Measurements from ENCODE around the gene TBCD.

Gene TBCD

GRCh38 chr17:82883419-82884031 lies 131.7 kb downstream of the TBCD start:
- no peak for DNase-seq (ENCODE audit: low spot score)
- no peak for TF ChIP-seq CTCF (IDR thresholded peaks at IDR 0.05; ENCODE audit: extremely low read depth, missing control alignments)

- no peak for DNase-seq (ENCODE audit: low spot score)
- TF ChIP-seq CTCF (IDR thresholded peaks at IDR 0.05; ENCODE audit: extremely low read depth, missing control alignments) = no peak
Observed at GRCh38 chr17:82884341-82884969, 132.6 kb downstream of the TBCD start.

- DNase-seq (ENCODE audit: low spot score) = peak; percentile 66
Observed at GRCh38 chr17:82884970-82885353, 133.1 kb downstream of the TBCD start.

DNA sequence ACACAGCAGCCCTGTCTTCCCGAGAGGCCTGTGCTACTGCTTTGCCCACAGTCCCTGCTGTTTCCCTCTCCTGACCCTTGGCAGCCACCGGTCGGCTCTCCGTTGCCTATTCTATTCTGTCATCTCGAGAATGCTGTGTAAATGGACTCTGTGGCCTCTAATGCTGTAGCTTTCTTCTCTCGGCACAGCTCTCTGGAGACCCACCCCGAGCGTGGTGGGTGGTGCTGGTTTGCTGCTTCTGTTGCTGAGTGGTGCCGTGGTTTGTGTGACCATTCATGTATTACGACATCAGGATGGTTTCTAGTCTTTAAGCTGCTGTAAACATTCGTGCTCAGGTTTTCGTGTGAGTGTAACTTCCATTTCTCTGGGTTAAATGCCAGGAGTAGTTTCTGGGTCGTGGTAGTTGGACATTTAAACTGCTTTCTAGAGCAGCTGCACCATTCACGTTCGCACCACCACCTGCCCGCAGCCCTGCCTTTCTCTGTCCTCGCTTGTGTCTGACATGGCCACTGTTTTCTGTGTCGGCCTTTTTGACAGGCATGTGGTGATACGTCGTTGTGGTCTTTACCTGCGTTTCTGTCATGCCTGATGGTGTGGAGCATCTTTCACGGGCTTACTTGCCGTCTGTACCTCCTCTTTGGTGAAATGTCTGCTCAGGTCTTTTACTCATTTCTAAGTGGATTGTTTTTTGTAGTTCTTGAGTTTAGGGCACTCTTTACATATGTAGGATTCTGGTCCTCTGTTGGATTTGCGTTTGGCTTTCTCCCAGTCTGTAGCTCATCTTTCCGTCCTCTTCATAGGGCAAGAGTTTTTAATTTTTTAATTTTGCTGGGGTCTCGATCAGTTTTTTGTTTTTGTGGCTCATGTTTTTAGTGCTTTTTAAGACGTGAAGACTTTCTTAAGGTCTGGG lies 135.6 kb downstream of the TBCD start:
- no peak for TF ChIP-seq CTCF (IDR thresholded peaks at IDR 0.05; ENCODE audit: extremely low read depth, missing control alignments)
- no peak for DNase-seq (ENCODE audit: low spot score)

More at GRCh38 chr17:82884970-82885353, 133.1 kb downstream of the TBCD start:
- TF ChIP-seq CTCF (IDR thresholded peaks at IDR 0.05; ENCODE audit: extremely low read depth, missing control alignments) = no peak

- no peak for TF ChIP-seq CTCF (IDR thresholded peaks at IDR 0.05; ENCODE audit: extremely low read depth, missing control alignments)
- DNase-seq (ENCODE audit: low spot score) = no peak
Observed at GRCh38 chr17:82888583-82889495, 137.0 kb downstream of the TBCD start.

DNA sequence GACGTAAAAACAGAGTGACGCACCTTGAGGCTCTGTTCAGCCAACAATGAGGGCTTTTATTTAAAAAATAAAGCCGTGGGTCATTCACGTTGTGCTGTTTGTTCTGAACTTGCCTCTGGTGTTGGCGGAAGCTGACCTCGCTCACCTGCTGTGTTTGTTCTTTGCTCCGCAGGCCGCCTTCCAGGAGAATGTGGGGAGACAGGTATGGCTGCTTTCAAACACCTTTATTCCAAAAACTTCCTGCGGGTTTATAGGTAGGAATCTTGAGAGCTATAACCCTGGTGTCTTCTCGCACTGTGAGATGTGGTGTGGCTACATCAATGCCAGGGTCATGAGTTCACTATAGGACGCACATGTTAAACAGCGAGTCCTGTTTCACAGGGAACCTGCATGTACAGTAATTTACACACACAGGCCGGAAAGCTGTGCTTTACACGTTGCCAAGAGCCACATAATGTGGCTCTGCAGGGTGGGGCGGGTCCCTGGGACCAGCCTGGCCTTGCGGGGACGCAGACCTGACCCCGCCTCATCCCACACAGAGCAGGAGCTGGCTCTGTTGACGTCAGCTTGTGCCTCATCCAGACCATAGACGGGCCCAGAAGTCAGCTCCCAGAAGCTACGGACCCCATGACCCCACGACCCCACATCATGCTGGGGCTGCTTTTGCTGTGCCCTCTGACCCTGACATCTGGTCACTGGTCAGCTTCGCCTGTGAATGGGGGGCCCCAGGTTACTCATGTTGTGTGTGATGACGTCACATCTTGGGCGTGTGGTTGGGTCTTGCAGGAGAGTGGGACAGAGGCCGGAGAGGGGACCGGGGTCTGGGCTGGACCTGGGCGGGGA lies 137.9 kb downstream of the TBCD start:
- DNase-seq (ENCODE audit: low spot score) = no peak
- no peak for TF ChIP-seq CTCF (IDR thresholded peaks at IDR 0.05; ENCODE audit: extremely low read depth, missing control alignments)
